Breast epithelium (tissue), 4 donors: ENCODE results near the gene MTOR. TPM values are rescaled to one million over a fixed set of nuclear protein-coding genes. Genes with fewer than 3 reads are reported as not detected.

Experiments
- DNase-seq, 2 donors: peaks; one replicate each; pipeline ENCODE4 v3.0.0-alpha.2; 2019; ENCODE audit warnings: low spot score in 2 of 2
- H3K27ac ChIP-seq, 2 donors: fragments of 200-600 bp; sonication (generic) in 1 of 2; one replicate each; pipeline ENCODE4 v1.5.1; 2016 to 2019; ENCODE audit warnings: mild to moderate bottlenecking in 1 of 2
- H3K27me3 ChIP-seq, 2 donors: fragments of 200-600 bp; sonication (generic) in 1 of 2; one replicate each; pipeline versions ENCODE4 v1.5.1 to v1.6.0; 2017 to 2019; ENCODE audit warnings: control low read depth in 1 of 2, mild to moderate bottlenecking in 1 of 2
- H3K36me3 ChIP-seq: fragments of 200-600 bp; one replicate; pipeline ENCODE4 v1.5.1; 2019
- H3K4me1 ChIP-seq, 2 donors: fragments of 200-600 bp; sonication (generic); one replicate each; pipeline ENCODE4 v1.5.1; 2016 to 2019; ENCODE audit warnings: control low read depth in 1 of 2
- H3K4me3 ChIP-seq, 3 donors: fragments of 200-600 bp; sonication (generic); 1 replicate in 2 of 3; 2 replicates in 1 of 3; pipeline ENCODE4 v1.5.1; 2016 to 2019; ENCODE audit warnings: mild to moderate bottlenecking in 3 of 3, moderate library complexity in 2 of 3
- H3K9me3 ChIP-seq, 2 donors: fragments of 200-600 bp; sonication (generic) in 1 of 2; one replicate each; pipeline ENCODE4 v1.5.1; 2016 to 2019; ENCODE audit warnings: control low read depth in 1 of 2
- CTCF ChIP-seq, 3 donors: fragments of 450-650 bp; IDR thresholded peaks; one replicate each; pipeline ENCODE4 v1.5.1; 2016 to 2017; ENCODE audit warnings: antibody characterized with exemption in 3 of 3, mild to moderate bottlenecking in 3 of 3, moderate library complexity in 3 of 3
- POLR2A ChIP-seq: fragments of 450-650 bp; IDR thresholded peaks from one replicate; pipeline ENCODE4 v1.6.1; 2016; ENCODE audit warnings: antibody characterized with exemption, mild to moderate bottlenecking, moderate library complexity
- POLR2AphosphoS5 ChIP-seq, 3 donors: sonication (generic); formaldehyde crosslinking; IDR thresholded peaks; one replicate each; pipeline ENCODE4 v1.6.1; 2017; ENCODE audit warnings: antibody characterized with exemption in 3 of 3
- intact Hi-C: fragments of 100-400 bp; cut with DNase I; formaldehyde crosslinking; loops from one replicate; pipeline ENCODE4 v1.15.1; 2023; ENCODE audit warnings: low total_unique reads
- total RNA-seq, 3 donors: library from RNA; depleted of rRNA; stranded (reverse); fragments of >200 nt; gene quantifications; one replicate each; pipeline ENCODE4 v1.1.0, GENCODE V29; 2016

The MTOR gene
- total RNA-seq, 3 donors from 2014 or later = 36.8 to 48.4 (median 46.5) TPM

- TF ChIP-seq CTCF (IDR thresholded peaks at IDR 0.05) (no peak), POLR2A (no peak), POLR2AphosphoS5 (IDR thresholded peaks at IDR 0.05) (no peak)
- H3K27me3 ChIP-seq = no peaks in the 10 kb centered on the region
- H3K27ac ChIP-seq = no peak overlapping the region
- no peaks in the 10 kb centered on the region for H3K9me3 ChIP-seq
- intact Hi-C loops = loop anchor here (5.0 kb wide), 1 partner anchor 465 kb away; no protein-coding TSS in a partner anchor
- H3K4me3 ChIP-seq = no peak overlapping the region
- H3K4me1 ChIP-seq = no peaks in the 10 kb centered on the region
- no peak for DNase-seq
- no peaks in the 10 kb centered on the region for H3K36me3 ChIP-seq
Measured at GRCh38 chr1:11286735-11287410, 24.5 kb upstream of the MTOR start.

GRCh38 chr1:11285883-11286734 is 23.8 kb upstream of the MTOR start:
- Histone ChIP-seq H3K36me3 (no peaks in the 10 kb centered on the region), H3K4me3 (no peak overlapping the region), H3K9me3 (no peaks in the 10 kb centered on the region), H3K27me3 (no peaks in the 10 kb centered on the region), H3K4me1 (no peaks in the 10 kb centered on the region), H3K27ac (no peak overlapping the region)
- no peak for DNase-seq
- no peak for TF ChIP-seq CTCF (IDR thresholded peaks at IDR 0.05)
- intact Hi-C loops = loop anchor here (5.0 kb wide), 1 partner anchor 464 kb away; no protein-coding TSS in a partner anchor

GRCh38 chr1:11284784-11285183 is 22.4 kb upstream of the MTOR start:
- Histone ChIP-seq H3K4me3 (no peak overlapping the region), H3K4me1 (no peaks in the 10 kb centered on the region), H3K36me3 (no peaks in the 10 kb centered on the region), H3K9me3 (no peaks in the 10 kb centered on the region), H3K27ac (no peak overlapping the region), H3K27me3 (no peaks in the 10 kb centered on the region)
- no peak for TF ChIP-seq POLR2AphosphoS5 (IDR thresholded peaks at IDR 0.05)
- TF ChIP-seq CTCF (IDR thresholded peaks at IDR 0.05) = no peak
- no peak for TF ChIP-seq POLR2A
- no peak for DNase-seq
- intact Hi-C loops = loop anchor here (5.0 kb wide), 1 partner anchor 462 kb away; no protein-coding TSS in a partner anchor

GRCh38 chr1:11283151-11283550 is 20.8 kb upstream of the MTOR start:
- intact Hi-C loops = no loop called here
- Histone ChIP-seq H3K36me3 (no peaks in the 10 kb centered on the region), H3K9me3 (no peaks in the 10 kb centered on the region), H3K27me3 (no peaks in the 10 kb centered on the region), H3K4me1 (no peaks in the 10 kb centered on the region), H3K27ac (no peak overlapping the region), H3K4me3 (no peak overlapping the region)
- DNase-seq = no peak
- TF ChIP-seq CTCF (IDR thresholded peaks at IDR 0.05) = no peak
